Measurements from ENCODE around the gene ATF6B.

The ATF6B gene

GRCh38 chr6:32151181-32151862, 23.3 kb upstream of the ATF6B start:
- TF ChIP-seq EP300 (IDR thresholded peaks at IDR 0.05; ENCODE audit: borderline replicate concordance) = no peak
- TF ChIP-seq RAD21 (IDR thresholded peaks at IDR 0.05; ENCODE audit: low read depth) = no peak
- TF ChIP-seq NFIC (IDR thresholded peaks at IDR 0.05) = no peak
- no peak for TF ChIP-seq YY1 (IDR thresholded peaks at IDR 0.05; ENCODE audit: low read depth)
- no peak for TF ChIP-seq MAX (IDR thresholded peaks at IDR 0.05)
- TF ChIP-seq CEBPB (IDR thresholded peaks at IDR 0.05) = no peak
- TF ChIP-seq REST (IDR thresholded peaks at IDR 0.05; ENCODE audit: low read depth) = no peak
- TF ChIP-seq CREB1 (IDR thresholded peaks at IDR 0.05; ENCODE audit: low read depth) = no peak
- TF ChIP-seq EGR1 (IDR thresholded peaks at IDR 0.05) = no peak
- no peak for TF ChIP-seq TAF1 (IDR thresholded peaks at IDR 0.05; ENCODE audit: low read depth)
- TF ChIP-seq ZBTB7A (IDR thresholded peaks at IDR 0.05; ENCODE audit: low read depth) = no peak
- no peak for TF ChIP-seq USF1 (IDR thresholded peaks at IDR 0.05)

- TF ChIP-seq USF1 (IDR thresholded peaks at IDR 0.05) (no peak), REST (IDR thresholded peaks at IDR 0.05; ENCODE audit: low read depth) (no peak), EP300 (IDR thresholded peaks at IDR 0.05; ENCODE audit: borderline replicate concordance) (no peak), RAD21 (IDR thresholded peaks at IDR 0.05; ENCODE audit: low read depth) (no peak), ZBTB7A (IDR thresholded peaks at IDR 0.05; ENCODE audit: low read depth) (no peak), EGR1 (IDR thresholded peaks at IDR 0.05) (no peak), YY1 (IDR thresholded peaks at IDR 0.05; ENCODE audit: low read depth) (no peak), CEBPB (IDR thresholded peaks at IDR 0.05) (no peak), TEAD4 (IDR thresholded peaks at IDR 0.05) (no peak), NFIC (IDR thresholded peaks at IDR 0.05) (no peak), TAF1 (IDR thresholded peaks at IDR 0.05; ENCODE audit: low read depth) (no peak), MAX (IDR thresholded peaks at IDR 0.05) (no peak), TCF12 (IDR thresholded peaks at IDR 0.05; ENCODE audit: low read depth) (no peak), CREB1 (IDR thresholded peaks at IDR 0.05; ENCODE audit: low read depth) (no peak), FOXM1 (IDR thresholded peaks at IDR 0.05; ENCODE audit: borderline replicate concordance, low read depth) (no peak)
Measured at GRCh38 chr6:32149932-32150870, 22.2 kb upstream of the ATF6B start.

GRCh38 chr6:32149092-32149755, 21.2 kb upstream of the ATF6B start:
- TF ChIP-seq MAX (IDR thresholded peaks at IDR 0.05) (no peak), EP300 (IDR thresholded peaks at IDR 0.05; ENCODE audit: borderline replicate concordance) (no peak), FOXM1 (IDR thresholded peaks at IDR 0.05; ENCODE audit: borderline replicate concordance, low read depth) (no peak), YY1 (IDR thresholded peaks at IDR 0.05; ENCODE audit: low read depth) (no peak), ZBTB7A (IDR thresholded peaks at IDR 0.05; ENCODE audit: low read depth) (no peak), REST (IDR thresholded peaks at IDR 0.05; ENCODE audit: low read depth) (no peak), TEAD4 (IDR thresholded peaks at IDR 0.05) (no peak), CEBPB (IDR thresholded peaks at IDR 0.05) (no peak), TCF12 (IDR thresholded peaks at IDR 0.05; ENCODE audit: low read depth) (no peak), NFIC (IDR thresholded peaks at IDR 0.05) (no peak), RAD21 (IDR thresholded peaks at IDR 0.05; ENCODE audit: low read depth) (no peak), CREB1 (IDR thresholded peaks at IDR 0.05; ENCODE audit: low read depth) (no peak), TAF1 (IDR thresholded peaks at IDR 0.05; ENCODE audit: low read depth) (no peak), EGR1 (IDR thresholded peaks at IDR 0.05) (no peak), USF1 (IDR thresholded peaks at IDR 0.05) (no peak)
